ENCODE data around the gene CRIM1.

The CRIM1 gene

DNA sequence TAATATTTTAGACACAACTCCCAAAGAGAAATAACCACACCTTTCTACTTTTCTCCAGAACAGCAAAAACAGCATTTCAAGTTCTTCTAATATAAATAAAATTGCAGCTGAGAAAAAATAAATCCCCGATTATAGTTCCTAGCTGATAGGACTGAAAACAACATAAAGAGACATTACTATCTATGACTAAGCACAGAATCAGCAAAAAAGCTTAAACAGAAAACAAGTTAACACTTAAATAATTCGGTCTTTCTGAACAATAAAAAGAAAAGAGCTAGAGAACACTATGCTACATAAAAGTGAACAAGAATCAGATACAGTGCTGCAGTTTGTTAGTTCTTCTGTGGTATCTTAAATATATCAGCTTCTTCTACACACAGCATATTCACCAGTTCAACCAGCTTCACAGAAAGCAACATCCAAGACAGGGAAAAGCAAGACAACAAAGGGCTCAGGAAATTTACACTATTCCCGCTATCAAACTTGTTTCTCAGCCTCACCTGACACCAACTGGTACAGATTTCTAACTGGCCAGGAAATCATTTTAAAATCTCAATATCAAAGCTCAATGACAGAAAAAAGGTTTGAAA lies 213.8 kb downstream of the CRIM1 start:
- no peak overlapping the region for H3K4me3 ChIP-seq (ENCODE audit: low read depth, low read length)
- TF ChIP-seq, protein P1, sequence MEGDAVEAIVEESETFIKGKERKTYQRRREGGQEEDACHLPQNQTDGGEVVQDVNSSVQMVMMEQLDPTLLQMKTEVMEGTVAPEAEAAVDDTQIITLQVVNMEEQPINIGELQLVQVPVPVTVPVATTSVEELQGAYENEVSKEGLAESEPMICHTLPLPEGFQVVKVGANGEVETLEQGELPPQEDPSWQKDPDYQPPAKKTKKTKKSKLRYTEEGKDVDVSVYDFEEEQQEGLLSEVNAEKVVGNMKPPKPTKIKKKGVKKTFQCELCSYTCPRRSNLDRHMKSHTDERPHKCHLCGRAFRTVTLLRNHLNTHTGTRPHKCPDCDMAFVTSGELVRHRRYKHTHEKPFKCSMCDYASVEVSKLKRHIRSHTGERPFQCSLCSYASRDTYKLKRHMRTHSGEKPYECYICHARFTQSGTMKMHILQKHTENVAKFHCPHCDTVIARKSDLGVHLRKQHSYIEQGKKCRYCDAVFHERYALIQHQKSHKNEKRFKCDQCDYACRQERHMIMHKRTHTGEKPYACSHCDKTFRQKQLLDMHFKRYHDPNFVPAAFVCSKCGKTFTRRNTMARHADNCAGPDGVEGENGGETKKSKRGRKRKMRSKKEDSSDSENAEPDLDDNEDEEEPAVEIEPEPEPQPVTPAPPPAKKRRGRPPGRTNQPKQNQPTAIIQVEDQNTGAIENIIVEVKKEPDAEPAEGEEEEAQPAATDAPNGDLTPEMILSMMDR (IDR thresholded peaks at IDR 0.05; ENCODE audit: control insufficient read depth, extremely low read depth, insufficient read depth), result no peak
- no peak for DNase-seq (ENCODE audit: low read depth)

DNA sequence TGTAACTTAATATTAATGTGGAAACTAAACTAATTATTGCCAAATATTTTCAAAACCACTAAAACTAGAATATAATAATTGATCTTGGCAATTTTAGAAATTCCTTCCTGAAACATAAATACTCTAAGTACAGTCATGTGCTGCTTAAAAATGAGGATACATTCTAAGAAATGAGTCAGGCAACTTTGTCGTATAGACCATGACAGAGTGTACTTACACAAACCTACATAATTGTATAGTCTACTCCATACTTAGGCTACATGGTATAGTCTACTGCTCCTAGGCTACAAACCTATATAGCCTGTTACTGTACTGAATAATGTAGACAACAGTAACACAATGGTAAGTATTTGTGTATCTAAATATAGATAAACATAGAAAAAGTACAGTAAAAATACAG lies 214.8 kb downstream of the CRIM1 start:
- TF ChIP-seq, protein P1 (IDR thresholded peaks at IDR 0.05; ENCODE audit: control insufficient read depth, extremely low read depth, insufficient read depth), result no peak
- DNase-seq (ENCODE audit: low read depth), result no peak
- H3K4me3 ChIP-seq (ENCODE audit: low read depth, low read length), result no peak overlapping the region

DNA sequence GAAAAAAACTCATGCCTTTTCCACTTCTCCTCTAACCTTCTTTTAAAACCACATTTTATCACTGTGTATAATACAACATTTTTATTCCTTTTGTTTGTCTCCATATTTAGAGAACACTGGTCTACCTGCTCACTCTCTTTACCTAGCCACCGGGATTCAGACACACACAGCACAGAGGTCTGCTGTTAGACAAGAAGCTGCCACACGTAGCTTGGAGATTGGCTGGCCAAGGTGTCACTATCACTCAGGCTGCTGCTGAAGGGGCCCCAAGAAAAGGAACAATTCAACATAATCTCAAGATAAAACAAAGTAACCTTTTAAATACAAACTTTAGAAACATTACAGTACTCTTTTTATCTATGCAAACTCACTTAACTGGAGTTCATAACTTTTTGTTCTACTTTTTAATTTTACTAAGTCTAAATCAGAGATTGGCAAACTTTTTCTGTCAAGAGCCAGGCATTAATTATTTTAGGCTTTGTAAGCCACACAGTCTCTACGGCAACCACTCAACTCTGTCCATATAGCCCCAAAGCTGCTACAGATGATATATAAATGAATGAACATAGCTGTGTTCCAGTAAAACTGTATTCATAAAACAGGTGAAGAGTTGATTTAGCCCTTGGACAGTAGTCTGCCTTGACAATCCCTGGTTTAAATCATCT lies 216.6 kb downstream of the CRIM1 start:
- DNase-seq (ENCODE audit: low read depth), result no peak
- no peak overlapping the region for H3K4me3 ChIP-seq (ENCODE audit: low read depth, low read length)
- TF ChIP-seq, protein P1 (IDR thresholded peaks at IDR 0.05; ENCODE audit: control insufficient read depth, extremely low read depth, insufficient read depth), result no peak

DNA sequence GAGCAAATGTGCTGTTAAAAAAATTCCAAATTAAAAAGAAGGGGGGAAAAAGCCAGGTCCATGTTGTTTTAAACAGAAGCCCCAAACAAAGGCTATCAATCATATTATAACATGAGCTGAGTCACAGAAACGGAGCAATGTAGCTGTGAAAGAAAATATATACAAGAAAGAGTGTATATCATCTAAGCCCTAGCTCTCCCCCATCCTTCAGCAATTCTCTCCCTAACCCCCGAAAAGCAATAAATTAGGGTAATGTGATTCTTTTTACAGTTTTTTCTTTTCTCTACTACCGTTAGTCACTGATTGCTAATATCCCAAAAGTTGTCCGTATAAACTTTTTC lies 217.1 kb downstream of the CRIM1 start:
- TF ChIP-seq, protein P1 (IDR thresholded peaks at IDR 0.05; ENCODE audit: control insufficient read depth, extremely low read depth, insufficient read depth), result no peak
- DNase-seq (ENCODE audit: low read depth), result no peak
- H3K4me3 ChIP-seq (ENCODE audit: low read depth, low read length), result no peak overlapping the region

DNA sequence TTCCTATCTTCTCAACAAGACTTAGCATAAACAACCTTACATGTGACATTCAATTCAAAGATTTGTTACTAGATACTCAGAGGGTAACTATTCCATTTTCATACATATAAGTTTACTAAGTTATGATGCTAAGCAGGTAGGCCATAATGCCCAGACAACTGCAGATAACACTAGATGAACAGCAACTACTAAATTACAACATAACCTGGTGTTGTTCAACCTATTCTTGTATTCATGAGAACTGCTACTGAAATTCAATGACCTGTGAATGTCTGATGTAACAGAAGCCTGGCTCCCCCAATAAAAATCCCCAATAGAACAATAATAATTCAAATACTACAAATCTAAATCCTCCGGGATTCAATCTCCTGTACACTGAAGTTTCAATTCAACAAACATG lies 217.6 kb downstream of the CRIM1 start:
- TF ChIP-seq, protein P1 (IDR thresholded peaks at IDR 0.05; ENCODE audit: control insufficient read depth, extremely low read depth, insufficient read depth), result no peak
- DNase-seq (ENCODE audit: low read depth), result no peak
- no peak overlapping the region for H3K4me3 ChIP-seq (ENCODE audit: low read depth, low read length)

DNA sequence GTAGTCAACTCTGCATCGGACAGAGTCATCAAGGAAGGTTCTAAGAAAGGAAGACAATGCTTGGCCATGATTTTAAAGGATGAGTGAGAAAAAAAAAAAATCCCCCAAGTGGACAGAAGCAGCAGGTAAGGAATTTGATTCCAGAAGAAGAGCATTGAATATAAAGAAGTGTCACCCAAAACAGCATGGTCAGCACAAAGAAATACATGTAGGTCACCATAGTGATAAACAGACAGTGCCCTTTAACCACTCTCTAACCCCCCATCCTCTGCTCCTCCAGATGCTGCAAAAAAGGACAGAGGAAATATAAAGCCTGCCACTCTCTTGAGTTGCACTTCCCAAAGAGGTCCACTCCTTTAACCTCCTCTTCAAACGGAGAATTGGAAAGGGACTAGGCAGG lies 219.0 kb downstream of the CRIM1 start:
- TF ChIP-seq, protein P1 (IDR thresholded peaks at IDR 0.05; ENCODE audit: control insufficient read depth, extremely low read depth, insufficient read depth), result no peak
- no peak overlapping the region for H3K4me3 ChIP-seq (ENCODE audit: low read depth, low read length)
- no peak for DNase-seq (ENCODE audit: low read depth)

DNA sequence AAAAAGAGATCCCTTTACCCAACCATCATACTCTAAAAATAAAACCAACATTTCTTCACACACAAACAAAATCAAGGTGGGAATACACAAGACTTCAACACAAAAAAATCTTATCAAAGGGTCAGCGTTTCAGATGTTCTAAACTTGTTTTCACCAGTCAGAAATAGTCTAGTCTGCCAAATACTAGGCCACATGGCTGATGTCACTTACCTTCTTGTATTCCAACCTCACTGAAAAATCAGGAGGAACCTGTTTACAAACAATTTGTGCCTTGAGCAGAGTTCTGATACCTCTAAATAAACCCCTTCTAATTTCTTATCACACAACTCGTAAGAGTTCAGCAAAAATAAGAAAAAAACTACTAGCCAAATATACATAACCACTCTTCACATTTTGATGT lies 222.3 kb downstream of the CRIM1 start:
- no peak for DNase-seq (ENCODE audit: low read depth)
- H3K4me3 ChIP-seq (ENCODE audit: low read depth, low read length), result no peak overlapping the region
- TF ChIP-seq, protein P1 (IDR thresholded peaks at IDR 0.05; ENCODE audit: control insufficient read depth, extremely low read depth, insufficient read depth), result no peak

All from LNCaP clone FGC (cell line).